ENCODE data around the gene SEBOX.

The SEBOX gene

DNA sequence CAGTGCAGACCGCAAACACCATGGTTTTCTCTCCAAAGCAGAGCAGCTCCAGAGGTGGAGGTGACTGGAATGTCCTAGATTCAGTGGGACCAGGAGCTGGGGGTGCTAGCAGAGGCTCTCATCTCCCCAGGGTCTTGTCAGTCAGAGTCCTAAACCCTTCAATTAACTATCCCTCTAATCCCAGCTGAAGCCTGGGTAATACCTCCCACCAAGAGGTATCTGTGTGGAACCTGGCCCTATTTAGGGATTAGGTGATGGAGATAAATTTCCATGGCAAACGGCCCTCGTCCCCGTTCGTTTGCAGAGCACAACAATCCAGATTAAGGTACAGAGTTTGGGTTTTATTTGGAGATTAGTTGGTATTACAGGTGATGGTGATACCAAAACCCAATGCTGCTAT is 1.8 kb downstream of the SEBOX start:
- no peak for DNase-seq (ENCODE audit: extremely low read depth, low read depth)
- TF ChIP-seq, protein P1, sequence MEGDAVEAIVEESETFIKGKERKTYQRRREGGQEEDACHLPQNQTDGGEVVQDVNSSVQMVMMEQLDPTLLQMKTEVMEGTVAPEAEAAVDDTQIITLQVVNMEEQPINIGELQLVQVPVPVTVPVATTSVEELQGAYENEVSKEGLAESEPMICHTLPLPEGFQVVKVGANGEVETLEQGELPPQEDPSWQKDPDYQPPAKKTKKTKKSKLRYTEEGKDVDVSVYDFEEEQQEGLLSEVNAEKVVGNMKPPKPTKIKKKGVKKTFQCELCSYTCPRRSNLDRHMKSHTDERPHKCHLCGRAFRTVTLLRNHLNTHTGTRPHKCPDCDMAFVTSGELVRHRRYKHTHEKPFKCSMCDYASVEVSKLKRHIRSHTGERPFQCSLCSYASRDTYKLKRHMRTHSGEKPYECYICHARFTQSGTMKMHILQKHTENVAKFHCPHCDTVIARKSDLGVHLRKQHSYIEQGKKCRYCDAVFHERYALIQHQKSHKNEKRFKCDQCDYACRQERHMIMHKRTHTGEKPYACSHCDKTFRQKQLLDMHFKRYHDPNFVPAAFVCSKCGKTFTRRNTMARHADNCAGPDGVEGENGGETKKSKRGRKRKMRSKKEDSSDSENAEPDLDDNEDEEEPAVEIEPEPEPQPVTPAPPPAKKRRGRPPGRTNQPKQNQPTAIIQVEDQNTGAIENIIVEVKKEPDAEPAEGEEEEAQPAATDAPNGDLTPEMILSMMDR (IDR thresholded peaks at IDR 0.05; ENCODE audit: low read depth, low read length): no peak

GRCh38 chr17:28357901-28358197 is 7.2 kb downstream of the SEBOX start:
- TF ChIP-seq, protein P1 (IDR thresholded peaks at IDR 0.05; ENCODE audit: low read depth, low read length): no peak
- no peak for DNase-seq (ENCODE audit: extremely low read depth, low read depth)

DNA sequence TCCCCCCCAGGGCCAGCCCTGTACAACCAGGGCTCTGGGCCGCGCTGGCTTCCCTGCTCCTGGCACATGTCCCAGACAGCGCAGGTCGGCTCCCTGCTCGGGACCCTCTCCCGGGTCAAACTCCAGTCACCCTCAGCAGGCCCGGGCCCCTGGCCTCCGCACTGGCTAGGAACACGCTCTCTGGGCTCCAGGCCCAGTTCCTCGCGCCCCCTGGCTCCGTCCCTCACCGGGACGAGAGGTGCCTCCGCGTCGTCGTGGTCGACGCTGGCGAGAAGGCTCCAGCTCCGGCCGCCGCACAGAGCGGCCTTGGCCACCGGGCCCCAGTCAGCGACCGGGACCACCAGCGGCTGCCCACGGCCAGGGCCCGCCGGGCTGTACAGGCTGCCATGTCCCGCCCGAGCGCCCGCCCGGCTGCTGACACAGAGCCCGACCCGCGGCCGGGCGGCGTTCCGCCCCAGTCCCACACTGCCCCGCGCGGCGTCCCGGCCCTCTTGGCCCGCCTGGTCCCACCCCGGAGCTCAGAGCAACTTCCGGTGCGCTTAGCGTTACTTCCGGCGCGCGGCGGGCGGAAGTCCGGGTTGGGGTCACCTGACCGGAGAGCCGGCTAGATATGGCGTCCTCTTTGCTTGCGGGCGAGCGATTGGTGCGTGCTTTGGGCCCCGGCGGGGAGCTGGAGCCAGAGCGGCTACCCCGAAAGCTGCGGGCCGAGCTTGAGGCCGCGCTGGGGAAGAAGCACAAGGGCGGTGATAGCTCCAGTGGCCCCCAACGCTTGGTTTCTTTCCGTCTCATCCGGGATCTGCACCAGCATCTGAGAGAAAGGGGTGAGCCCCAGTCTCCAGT is 7.7 kb downstream of the SEBOX start, which contains the start of gene POLDIP2:
TSS of gene POLDIP2 (minus strand) at position 467 of the 840 bp plus-strand sequence. CDS start at position 388, 79 bp downstream.
- peak; percentile 83 for DNase-seq (ENCODE audit: extremely low read depth, low read depth)
- TF ChIP-seq, protein P1 (IDR thresholded peaks at IDR 0.05; ENCODE audit: low read depth, low read length): no peak

- DNase-seq (ENCODE audit: extremely low read depth, low read depth): no peak
- TF ChIP-seq, protein P1 (IDR thresholded peaks at IDR 0.05; ENCODE audit: low read depth, low read length): no peak
Observed at GRCh38 chr17:28350271-28350670, 14.7 kb downstream of the SEBOX start.

- DNase-seq (ENCODE audit: extremely low read depth, low read depth): no peak
- TF ChIP-seq, protein P1 (IDR thresholded peaks at IDR 0.05; ENCODE audit: low read depth, low read length): no peak
Observed at GRCh38 chr17:28348979-28349378, 16.0 kb downstream of the SEBOX start.

DNA sequence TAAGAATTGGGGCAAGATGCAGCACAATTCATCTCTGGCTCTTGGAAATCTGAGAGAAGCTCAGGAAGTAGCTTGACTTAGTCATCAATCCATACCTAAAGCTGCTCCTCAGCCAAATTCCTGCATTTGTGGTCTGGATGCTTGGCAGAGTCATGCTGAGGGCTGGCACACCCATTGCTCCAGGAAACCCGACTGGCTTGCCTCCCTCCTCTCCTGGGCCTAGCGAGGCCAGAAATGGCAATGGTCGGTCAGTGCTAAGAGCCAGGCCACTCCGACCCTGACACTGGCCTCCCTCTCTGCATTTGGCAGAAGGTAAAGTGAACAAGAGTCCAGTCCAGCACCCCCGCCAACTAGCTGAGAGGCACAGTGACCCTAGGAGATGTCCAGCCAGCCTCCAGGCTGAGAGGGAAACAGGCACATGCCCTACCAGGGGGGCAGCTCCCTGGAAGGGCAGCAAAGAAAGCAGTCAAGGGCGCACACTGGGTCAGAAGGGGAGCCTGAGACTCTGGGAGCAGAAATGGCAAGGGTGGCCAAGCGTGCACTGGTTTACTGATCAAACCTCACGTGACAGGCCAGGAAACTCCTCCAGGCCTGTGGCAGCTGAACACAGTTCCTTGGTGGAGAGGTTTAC is 17.6 kb downstream of the SEBOX start:
- TF ChIP-seq, protein P1 (IDR thresholded peaks at IDR 0.05; ENCODE audit: low read depth, low read length): no peak
- DNase-seq (ENCODE audit: extremely low read depth, low read depth): peak; percentile 75

GRCh38 chr17:28346746-28347246 is 18.2 kb downstream of the SEBOX start:
- TF ChIP-seq, protein P1 (IDR thresholded peaks at IDR 0.05; ENCODE audit: low read depth, low read length): peak; percentile 39

More at GRCh38 chr17:28346746-28347246, 18.2 kb downstream of the SEBOX start:
- DNase-seq (ENCODE audit: extremely low read depth, low read depth): peak; percentile 31
